IMR-90 (cell line): ENCODE data around the gene EBF4. TPM values are rescaled to one million over a fixed set of nuclear protein-coding genes. Genes with fewer than 3 reads are reported as not detected.
A peak's percentile ranks its signal among the peaks of the same experiment; 100 is the strongest.

Experiments
- ATAC-seq: fragments of 200-7000 bp; cut with Tn5 transposase; 2 replicates; pipeline ENCODE4 v1.9.1; 2020; ENCODE audit warnings: low read depth, mild to moderate bottlenecking, moderate library complexity
- BruUV-seq: library from RNA; stranded (reverse); fragments of 400-500 nt; replicated peaks from 2 replicates; lab custom pipeline; 2021; lab: Mats Ljungman, UMichigan
- CTCF ChIA-PET: fragments of 300-600 bp; formaldehyde crosslinking; extraction: SDS; loops from one replicate; lab custom pipeline; 2021; ENCODE audit warnings: antibody characterized with exemption; lab: Yijun Ruan, JAX
- POLR2A ChIA-PET: fragments of 300-600 bp; sonication (Branson Sonifier 250); formaldehyde crosslinking; loops from one replicate; lab custom pipeline; 2022; ENCODE audit warnings: antibody characterized with exemption; ENCODE audit not compliant: unreplicated experiment; lab: Charles Lee
- DNase-seq: peaks from one replicate; pipeline ENCODE4 v3.0.0; 2013
- H2AFZ ChIP-seq: replicated peaks from 2 replicates; pipeline ENCODE3; 2013; ENCODE audit warnings: low read length, mild to moderate bottlenecking; ENCODE audit not compliant: poor library complexity
- H2AK5ac ChIP-seq: 2 replicates; pipeline ENCODE4 v1.6.1; 2013; ENCODE audit warnings: low read depth, low read length, inconsistent platforms
- H2AK9ac ChIP-seq: replicated peaks from 2 replicates; pipeline ENCODE3; 2013; ENCODE audit warnings: mild to moderate bottlenecking, low read depth, low read length, moderate library complexity; ENCODE audit not compliant: poor library complexity
- H2BK120ac ChIP-seq: 2 replicates; pipeline ENCODE4 v1.6.1; 2013; ENCODE audit warnings: low read depth, low read length, inconsistent platforms
- H2BK15ac ChIP-seq: 3 replicates; pipeline ENCODE4 v1.6.1; 2013; ENCODE audit warnings: low read depth, low read length, inconsistent platforms
- H2BK20ac ChIP-seq: 2 replicates; pipeline ENCODE4 v1.6.1; 2013; ENCODE audit warnings: low read depth, mild to moderate bottlenecking, inconsistent platforms, low read length, moderate library complexity
- H2BK5ac ChIP-seq: 2 replicates; pipeline ENCODE4 v1.6.1; 2013; ENCODE audit warnings: mild to moderate bottlenecking, low read depth, low read length, inconsistent platforms; ENCODE audit not compliant: poor library complexity, severe bottlenecking
- H3K14ac ChIP-seq: replicated peaks from 2 replicates; pipeline ENCODE4 v1.6.1; 2013; ENCODE audit warnings: low read depth, low read length, inconsistent platforms
- H3K18ac ChIP-seq: 2 replicates; pipeline ENCODE4 v1.6.1; 2013; ENCODE audit warnings: low read depth, low read length, control low read depth
- H3K23ac ChIP-seq: 2 replicates; pipeline ENCODE4 v1.6.1; 2013; ENCODE audit warnings: low read depth, low read length, inconsistent platforms
- H3K27ac ChIP-seq: 2 replicates; pipeline ENCODE4 v1.5.1; 2013; ENCODE audit warnings: mild to moderate bottlenecking, control low read depth, low read length; ENCODE audit not compliant: insufficient read depth
- H3K27me3 ChIP-seq: 2 replicates; pipeline ENCODE4 v1.6.1; 2013; ENCODE audit warnings: low read length; ENCODE audit not compliant: control insufficient read depth, insufficient read depth
- H3K36me3 ChIP-seq: 2 replicates; pipeline ENCODE4 v1.6.1; 2013; ENCODE audit warnings: low read length, mixed read lengths; ENCODE audit not compliant: control insufficient read depth, insufficient read depth
- H3K4ac ChIP-seq: 2 replicates; pipeline ENCODE4 v1.6.1; 2013; ENCODE audit warnings: low read depth, low read length, inconsistent platforms
- H3K4me1 ChIP-seq: 2 replicates; pipeline ENCODE4 v1.6.1; 2013; ENCODE audit warnings: low read length, mixed read lengths; ENCODE audit not compliant: control insufficient read depth, insufficient read depth
- H3K4me2 ChIP-seq: 2 replicates; pipeline ENCODE4 v1.6.1; 2013; ENCODE audit warnings: low read depth, mild to moderate bottlenecking, control low read depth, low read length, moderate library complexity
- H3K4me3 ChIP-seq: 2 replicates; pipeline ENCODE4 v1.5.1; 2013; ENCODE audit warnings: low read depth, mild to moderate bottlenecking, control low read depth, low read length, moderate library complexity; ENCODE audit not compliant: insufficient read depth
- H3K56ac ChIP-seq: 2 replicates; pipeline ENCODE4 v1.6.1; 2013; ENCODE audit warnings: low read length, inconsistent platforms; ENCODE audit not compliant: insufficient read depth; ENCODE audit errors: extremely low read depth
- H3K79me1 ChIP-seq, 2 experiments: 2 replicates each; pipeline ENCODE4 v1.6.1; 2013; ENCODE audit warnings: low read length in 2 of 2, inconsistent platforms in 1 of 2, low read depth in 1 of 2
- H3K9ac ChIP-seq: 2 replicates; pipeline ENCODE4 v1.6.1; 2013; ENCODE audit warnings: low read depth, low read length, control low read depth
- H3K9me1 ChIP-seq: 2 replicates; pipeline ENCODE4 v1.6.1; 2013; ENCODE audit warnings: low read length, inconsistent platforms; ENCODE audit not compliant: insufficient read depth
- H3K9me3 ChIP-seq: 2 replicates; pipeline ENCODE4 v1.6.1; 2013; ENCODE audit warnings: low read length; ENCODE audit not compliant: control insufficient read depth, insufficient read depth
- H4K20me1 ChIP-seq: 2 replicates; pipeline ENCODE4 v1.6.1; 2013; ENCODE audit warnings: low read length, inconsistent platforms; ENCODE audit not compliant: insufficient read depth
- H4K5ac ChIP-seq: 2 replicates; pipeline ENCODE4 v1.6.1; 2013; ENCODE audit warnings: mild to moderate bottlenecking, low read depth, low read length, control low read depth
- H4K8ac ChIP-seq, 2 experiments: 2 replicates each; pipeline ENCODE4 v1.6.1; 2013; ENCODE audit warnings: low read depth in 2 of 2, low read length in 2 of 2, control low read depth in 1 of 2, inconsistent platforms in 1 of 2
- H4K91ac ChIP-seq: 2 replicates; pipeline ENCODE4 v1.6.1; 2013; ENCODE audit warnings: low read depth, low read length, inconsistent platforms; ENCODE audit not compliant: insufficient read depth
- CEBPB ChIP-seq: IDR thresholded peaks from 2 replicates; pipeline ENCODE4 v1.6.1; 2012; ENCODE audit warnings: low read depth, low read length, improper control_type of control experiment
- ELK1 ChIP-seq: fragments of 150-350 bp; IDR thresholded peaks from 2 replicates; pipeline ENCODE4 v1.6.1; 2016; ENCODE audit warnings: low read depth, mild to moderate bottlenecking, low read length, moderate library complexity, borderline replicate concordance
- WGBS, 2 experiments: methylation state at CpG; one replicate each; pipeline versions ENCODE4 v1.1.5 to v1.1.7; 2013; ENCODE audit warnings: missing lambda C conversion rate in 2 of 2; ENCODE audit not compliant: insufficient read length in 1 of 2; ENCODE audit errors: extremely low coverage in 2 of 2; 5-methylcytosine and 5-hydroxymethylcytosine counted together
- dilution Hi-C: fragments of 300-500 bp; cut with HindIII; formaldehyde crosslinking; loops from one replicate; pipeline ENCODE4 v1.14.3; 2018; ENCODE audit warnings: low sequenced_read_pairs; ENCODE audit not compliant: unreplicated experiment
- in situ Hi-C: fragments of 300-500 bp; cut with MboI; formaldehyde crosslinking; loops from 3 replicates; pipeline ENCODE4 v1.14.3; 2019; ENCODE audit warnings: low sequenced_read_pairs, inconsistent platforms, mixed read lengths
- intact Hi-C: fragments of 100-400 bp; cut with micrococcal nuclease; formaldehyde crosslinking; loops from 2 replicates; pipeline ENCODE4 v1.10.0; 2022
- polyA plus RNA-seq, 3 experiments: library from polyadenylated mRNA; depleted of rRNA; stranded (reverse); fragments of >200 nt; gene quantifications; 2 replicates each; pipeline ENCODE4 v1.2.3, GENCODE V29; 2012; ENCODE audit warnings: low replicate concordance in 1 of 3
- total RNA-seq: library from RNA; depleted of rRNA; stranded (reverse); fragments of >200 nt; gene quantifications from 2 replicates; pipeline ENCODE4 v1.2.3, GENCODE V29; 2012

Gene EBF4
- total and polyA plus RNA-seq, 2 of the 4 experiments (the other 2 are of a cell fraction), result 0.18 to 1.1 TPM

- H2AK5ac ChIP-seq, result no peak overlapping the region
- no peak overlapping the region for H3K14ac ChIP-seq
- no peak overlapping the region for H2BK20ac ChIP-seq
- no peak overlapping the region for H2AK9ac ChIP-seq
- intact Hi-C loops (no loop called here), in situ Hi-C loops (loop anchor here (5.0 to 10.0 kb wide), 2 partner anchors 102 to 244 kb away; no protein-coding TSS in a partner anchor), dilution Hi-C loops (no loop called here)
- no peak overlapping the region for H3K9ac ChIP-seq
- ATAC-seq (peak; percentile 24), DNase-seq (peak; percentile 17)
- no peaks in the 10 kb centered on the region for H3K79me1 ChIP-seq
- no peak overlapping the region for H3K18ac ChIP-seq
- no peaks in the 10 kb centered on the region for H3K9me3 ChIP-seq
- no peak overlapping the region for H3K4me3 ChIP-seq
- peak; percentile 72 for TF ChIP-seq CEBPB
- no peak for TF ChIP-seq ELK1
- BruUV-seq, result no TSS peak
- no peak overlapping the region for H4K8ac ChIP-seq
- no peak overlapping the region for H2BK15ac ChIP-seq
- no peak overlapping the region for H3K27ac ChIP-seq
- H2BK120ac ChIP-seq, result no peak overlapping the region
- H3K23ac ChIP-seq, result no peak overlapping the region
- H3K4ac ChIP-seq, result no peak overlapping the region
- no peak overlapping the region for H2BK5ac ChIP-seq
- H3K56ac ChIP-seq, result no peak overlapping the region
- 11% methylated on average over 10 of the region's 34 CpGs; no CpG with 5 or more reads in 1 of the 2 experiments for WGBS, 2 experiments
- no peak overlapping the region for H4K5ac ChIP-seq
- peak overlapping the region; percentile 35 for H2AFZ ChIP-seq
- peak overlapping the region; percentile 65 for H3K4me2 ChIP-seq
- ChIA-PET CTCF (no interaction called here), POLR2A (no interaction called here)
- H3K27me3 ChIP-seq, result peaks cover 60% of the 10 kb centered on the region
- no peak overlapping the region for H4K91ac ChIP-seq
- H3K9me1 ChIP-seq, result no peaks in the 10 kb centered on the region
- no peaks in the 10 kb centered on the region for H3K36me3 ChIP-seq
- peaks cover 8% of the 10 kb centered on the region; the same call in 1 of the 2 replicates for H3K4me1 ChIP-seq
- no peaks in the 10 kb centered on the region for H4K20me1 ChIP-seq
Observed at GRCh38 chr20:2750491-2751251, 58.1 kb downstream of the EBF4 start.
